ENCODE data around the gene TNPO2.

- TF ChIP-seq ZNF214 (tag by site-specific recombination; IDR thresholded peaks at IDR 0.05; ENCODE audit: borderline replicate concordance) (no peak), ZNF776 (tag by site-specific recombination; IDR thresholded peaks at IDR 0.05; ENCODE audit: borderline replicate concordance) (no peak), ZBTB11 (tag by site-specific recombination; conservative IDR thresholded peaks at IDR 0.05; ENCODE audit: low read depth) (no peak), ZNF76 (tag by site-specific recombination; IDR thresholded peaks at IDR 0.05; ENCODE audit: borderline replicate concordance, low read depth) (no peak), ZNF302 (tag by site-specific recombination; IDR thresholded peaks at IDR 0.05; ENCODE audit: low read depth) (no peak), CTCF (tag by site-specific recombination; IDR thresholded peaks at IDR 0.05) (no peak), REST (tag by site-specific recombination; IDR thresholded peaks at IDR 0.05) (no peak), ZBTB7A (tag by site-specific recombination; IDR thresholded peaks at IDR 0.05; ENCODE audit: low read depth) (no peak)
These were observed 65.8 kb downstream of the TNPO2 start for GRCh38 chr19:12657966-12658365.
